Measurements from ENCODE around the gene MAP4K1. TPM values are rescaled to one million over a fixed set of nuclear protein-coding genes. Genes with fewer than 3 reads are reported as not detected.

MAP4K1 gene
- polyA plus RNA-seq, 1 donor from 2014 or later: 1.0 TPM

DNA sequence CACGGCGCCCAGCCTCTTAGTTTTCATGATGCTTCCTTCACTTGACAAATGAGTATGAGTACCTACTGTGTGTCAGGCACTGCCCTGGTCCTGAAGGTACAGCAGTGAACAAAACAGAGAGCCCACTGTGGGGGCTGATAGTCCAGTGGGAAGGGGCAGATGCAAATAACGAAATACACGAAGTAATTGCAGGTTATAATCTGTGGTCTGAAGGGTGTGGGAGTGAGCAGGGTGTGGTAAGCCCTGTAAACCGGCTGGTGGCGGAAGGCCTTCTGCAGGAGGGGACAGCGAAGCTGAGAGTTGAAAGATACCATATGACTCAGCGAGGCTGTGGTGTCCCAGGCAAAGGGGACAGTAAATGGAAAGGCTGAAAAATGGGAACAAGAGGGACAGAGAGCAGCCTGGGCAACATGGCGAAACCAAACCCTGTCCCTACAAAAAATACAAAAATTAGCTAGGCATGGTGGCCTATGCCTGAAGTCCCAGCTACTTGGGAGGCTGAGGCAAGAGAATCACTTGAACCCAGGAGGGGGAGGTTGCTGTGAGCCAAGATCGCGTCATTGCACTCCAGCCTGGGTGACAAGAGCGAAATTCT lies 60.5 kb downstream of the MAP4K1 start:
- no peaks in the 10 kb centered on the region for H3K9me2 ChIP-seq (ENCODE audit: insufficient read depth, low read length)
- TF ChIP-seq SMC3 (conservative IDR thresholded peaks at IDR 0.05; ENCODE audit: poor library complexity) (no peak), EP300 (conservative IDR thresholded peaks at IDR 0.05; ENCODE audit: poor library complexity, severe bottlenecking) (no peak), MXI1 (conservative IDR thresholded peaks at IDR 0.05; ENCODE audit: poor library complexity, severe bottlenecking) (no peak), POLR2AphosphoS5 (IDR thresholded peaks at IDR 0.05) (no peak), RAD21 (conservative IDR thresholded peaks at IDR 0.05) (no peak), TAF1 (IDR thresholded peaks at IDR 0.05; ENCODE audit: low read depth) (no peak), EZH2 (IDR thresholded peaks at IDR 0.05; ENCODE audit: borderline replicate concordance, insufficient read depth, low read length, poor library complexity, severe bottlenecking) (no peak)
- TF ChIP-seq, protein P1, sequence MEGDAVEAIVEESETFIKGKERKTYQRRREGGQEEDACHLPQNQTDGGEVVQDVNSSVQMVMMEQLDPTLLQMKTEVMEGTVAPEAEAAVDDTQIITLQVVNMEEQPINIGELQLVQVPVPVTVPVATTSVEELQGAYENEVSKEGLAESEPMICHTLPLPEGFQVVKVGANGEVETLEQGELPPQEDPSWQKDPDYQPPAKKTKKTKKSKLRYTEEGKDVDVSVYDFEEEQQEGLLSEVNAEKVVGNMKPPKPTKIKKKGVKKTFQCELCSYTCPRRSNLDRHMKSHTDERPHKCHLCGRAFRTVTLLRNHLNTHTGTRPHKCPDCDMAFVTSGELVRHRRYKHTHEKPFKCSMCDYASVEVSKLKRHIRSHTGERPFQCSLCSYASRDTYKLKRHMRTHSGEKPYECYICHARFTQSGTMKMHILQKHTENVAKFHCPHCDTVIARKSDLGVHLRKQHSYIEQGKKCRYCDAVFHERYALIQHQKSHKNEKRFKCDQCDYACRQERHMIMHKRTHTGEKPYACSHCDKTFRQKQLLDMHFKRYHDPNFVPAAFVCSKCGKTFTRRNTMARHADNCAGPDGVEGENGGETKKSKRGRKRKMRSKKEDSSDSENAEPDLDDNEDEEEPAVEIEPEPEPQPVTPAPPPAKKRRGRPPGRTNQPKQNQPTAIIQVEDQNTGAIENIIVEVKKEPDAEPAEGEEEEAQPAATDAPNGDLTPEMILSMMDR (IDR thresholded peaks at IDR 0.05; ENCODE audit: poor library complexity, severe bottlenecking): no peak
- TF ChIP-seq, protein P2, sequence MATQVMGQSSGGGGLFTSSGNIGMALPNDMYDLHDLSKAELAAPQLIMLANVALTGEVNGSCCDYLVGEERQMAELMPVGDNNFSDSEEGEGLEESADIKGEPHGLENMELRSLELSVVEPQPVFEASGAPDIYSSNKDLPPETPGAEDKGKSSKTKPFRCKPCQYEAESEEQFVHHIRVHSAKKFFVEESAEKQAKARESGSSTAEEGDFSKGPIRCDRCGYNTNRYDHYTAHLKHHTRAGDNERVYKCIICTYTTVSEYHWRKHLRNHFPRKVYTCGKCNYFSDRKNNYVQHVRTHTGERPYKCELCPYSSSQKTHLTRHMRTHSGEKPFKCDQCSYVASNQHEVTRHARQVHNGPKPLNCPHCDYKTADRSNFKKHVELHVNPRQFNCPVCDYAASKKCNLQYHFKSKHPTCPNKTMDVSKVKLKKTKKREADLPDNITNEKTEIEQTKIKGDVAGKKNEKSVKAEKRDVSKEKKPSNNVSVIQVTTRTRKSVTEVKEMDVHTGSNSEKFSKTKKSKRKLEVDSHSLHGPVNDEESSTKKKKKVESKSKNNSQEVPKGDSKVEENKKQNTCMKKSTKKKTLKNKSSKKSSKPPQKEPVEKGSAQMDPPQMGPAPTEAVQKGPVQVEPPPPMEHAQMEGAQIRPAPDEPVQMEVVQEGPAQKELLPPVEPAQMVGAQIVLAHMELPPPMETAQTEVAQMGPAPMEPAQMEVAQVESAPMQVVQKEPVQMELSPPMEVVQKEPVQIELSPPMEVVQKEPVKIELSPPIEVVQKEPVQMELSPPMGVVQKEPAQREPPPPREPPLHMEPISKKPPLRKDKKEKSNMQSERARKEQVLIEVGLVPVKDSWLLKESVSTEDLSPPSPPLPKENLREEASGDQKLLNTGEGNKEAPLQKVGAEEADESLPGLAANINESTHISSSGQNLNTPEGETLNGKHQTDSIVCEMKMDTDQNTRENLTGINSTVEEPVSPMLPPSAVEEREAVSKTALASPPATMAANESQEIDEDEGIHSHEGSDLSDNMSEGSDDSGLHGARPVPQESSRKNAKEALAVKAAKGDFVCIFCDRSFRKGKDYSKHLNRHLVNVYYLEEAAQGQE (IDR thresholded peaks at IDR 0.05; ENCODE audit: borderline replicate concordance): no peak

GRCh38 chr19:38556521-38557174 lies 61.1 kb downstream of the MAP4K1 start:
- no peaks in the 10 kb centered on the region for H3K9me2 ChIP-seq (ENCODE audit: insufficient read depth, low read length)
- no peak overlapping the region for H3K9ac ChIP-seq (ENCODE audit: low read length)
- no peaks in the 10 kb centered on the region for H3K36me3 ChIP-seq (ENCODE audit: insufficient read depth, low read length)
- TF ChIP-seq POLR2AphosphoS5 (IDR thresholded peaks at IDR 0.05) (no peak), TAF1 (IDR thresholded peaks at IDR 0.05; ENCODE audit: low read depth) (no peak), RAD21 (conservative IDR thresholded peaks at IDR 0.05) (no peak), MXI1 (conservative IDR thresholded peaks at IDR 0.05; ENCODE audit: poor library complexity, severe bottlenecking) (no peak), EP300 (conservative IDR thresholded peaks at IDR 0.05; ENCODE audit: poor library complexity, severe bottlenecking) (no peak), EZH2 (IDR thresholded peaks at IDR 0.05; ENCODE audit: borderline replicate concordance, insufficient read depth, low read length, poor library complexity, severe bottlenecking) (no peak), SMC3 (conservative IDR thresholded peaks at IDR 0.05; ENCODE audit: poor library complexity) (no peak)
- TF ChIP-seq, protein P1 (IDR thresholded peaks at IDR 0.05; ENCODE audit: poor library complexity, severe bottlenecking): no peak
- TF ChIP-seq, protein P2 (IDR thresholded peaks at IDR 0.05; ENCODE audit: borderline replicate concordance): no peak
- no peaks in the 10 kb centered on the region for H3K9me3 ChIP-seq (ENCODE audit: low read length)
- no peak overlapping the region for H3K27ac ChIP-seq (ENCODE audit: low read length)
- H4K20me1 ChIP-seq (ENCODE audit: insufficient read depth): no peaks in the 10 kb centered on the region
- no peaks in the 10 kb centered on the region for H3K79me2 ChIP-seq (replicated peaks; ENCODE audit: insufficient read depth, low read length)
- H3K27me3 ChIP-seq (ENCODE audit: insufficient read depth, low read depth, low read length): no peaks in the 10 kb centered on the region
- no peaks in the 10 kb centered on the region for H3F3A ChIP-seq (ENCODE audit: insufficient read depth, low read length, poor library complexity, severe bottlenecking)
- H2AFZ ChIP-seq (ENCODE audit: low read depth, low read length): no peak overlapping the region
- H3K4me2 ChIP-seq (ENCODE audit: low read length): no peak overlapping the region
- no peak overlapping the region for H3K4me3 ChIP-seq (ENCODE audit: low read length)

More for the DNA sequence above, 60.5 kb downstream of the MAP4K1 start:
- Histone ChIP-seq H4K20me1 (ENCODE audit: insufficient read depth) (no peaks in the 10 kb centered on the region), H2AFZ (ENCODE audit: low read depth, low read length) (no peak overlapping the region), H3K27me3 (ENCODE audit: insufficient read depth, low read depth, low read length) (no peaks in the 10 kb centered on the region), H3K9me3 (ENCODE audit: low read length) (no peaks in the 10 kb centered on the region), H3F3A (ENCODE audit: insufficient read depth, low read length, poor library complexity, severe bottlenecking) (no peaks in the 10 kb centered on the region), H3K27ac (ENCODE audit: low read length) (no peak overlapping the region), H3K36me3 (ENCODE audit: insufficient read depth, low read length) (no peaks in the 10 kb centered on the region), H3K4me2 (ENCODE audit: low read length) (no peak overlapping the region), H3K79me2 (replicated peaks; ENCODE audit: insufficient read depth, low read length) (no peaks in the 10 kb centered on the region), H3K9ac (ENCODE audit: low read length) (no peak overlapping the region), H3K4me3 (ENCODE audit: low read length) (no peak overlapping the region)
